ENCODE results near the gene RGMA.

GRCh38 chr15:92997821-92998220 lies 91.2 kb downstream of the RGMA start:
- no peak for TF ChIP-seq GABPA (IDR thresholded peaks at IDR 0.05; ENCODE audit: low read depth)
- TF ChIP-seq MAX (IDR thresholded peaks at IDR 0.05; ENCODE audit: low read depth, low read length) = no peak
- no peak for TF ChIP-seq HCFC1 (IDR thresholded peaks at IDR 0.05; ENCODE audit: low read length)
- no peak for TF ChIP-seq SP1 (IDR thresholded peaks at IDR 0.05; ENCODE audit: low read depth, low read length)
- no peak for TF ChIP-seq STAT3 (IDR thresholded peaks at IDR 0.05; ENCODE audit: low read depth, low read length)
- no peak for TF ChIP-seq CTCF (IDR thresholded peaks at IDR 0.05 in 2 of 3, conservative IDR thresholded peaks at IDR 0.05 in 1 of 3; ENCODE audit: control insufficient read depth in 2 of 3, extremely low read depth in 1 of 3, insufficient read depth in 1 of 3, low read depth in 3 of 3, low read length in 3 of 3)

Measured in GM12878 (cell line).